C4-2B (cell line): ENCODE results near the gene PRX.

Experiments used
- H3K27ac ChIP-seq: fragments of 450-650 bp; 2 replicates; pipeline ENCODE4 v1.5.1; 2017
- CTCF ChIP-seq: fragments of 450-650 bp; conservative IDR thresholded peaks from 2 replicates; pipeline ENCODE4 v1.5.1; 2017; ENCODE audit warnings: mild to moderate bottlenecking
- ZFX ChIP-seq: fragments of 450-650 bp; IDR thresholded peaks from 2 replicates; pipeline ENCODE4 v1.6.1; 2017

PRX gene

GRCh38 chr19:40444000-40444824 lies 31.0 kb upstream of the PRX start, which contains the start of gene SERTAD3:
Gene SERTAD3 (minus strand): TSS chr19:40444335. CDS start chr19:40442080, 2,255 bp downstream.
- TF ChIP-seq CTCF (no peak), ZFX (no peak)
- peak within 1 kb of the TSS; percentile 98 for H3K27ac ChIP-seq

- TF ChIP-seq CTCF: no peak
- 0 out of 2 replicates have a peak, but pooled peaks have one; percentile 14 for TF ChIP-seq ZFX
- H3K27ac ChIP-seq: peak overlapping the region; percentile 98
Observed at GRCh38 chr19:40443131-40443999, 30.2 kb upstream of the PRX start.

GRCh38 chr19:40442328-40443130 lies 29.4 kb upstream of the PRX start:
- peak overlapping the region; percentile 98 for H3K27ac ChIP-seq

GRCh38 chr19:40441719-40442253 lies 28.6 kb upstream of the PRX start:
- H3K27ac ChIP-seq: no peak overlapping the region
- TF ChIP-seq ZFX (no peak), CTCF (no peak)

More at GRCh38 chr19:40442328-40443130, 29.4 kb upstream of the PRX start:
- no peak for TF ChIP-seq CTCF
- no peak for TF ChIP-seq ZFX

- no peak overlapping the region for H3K27ac ChIP-seq
- TF ChIP-seq CTCF (no peak), ZFX (no peak)
Observed at GRCh38 chr19:40438284-40438683, 25.1 kb upstream of the PRX start.

GRCh38 chr19:40433391-40434216 lies 20.4 kb upstream of the PRX start:
- peak overlapping the region; percentile 92 for H3K27ac ChIP-seq
- TF ChIP-seq CTCF: no peak
- TF ChIP-seq ZFX: peak; percentile 53; the same call in 1 of the 2 replicates

- peak overlapping the region; percentile 92 for H3K27ac ChIP-seq
Observed at GRCh38 chr19:40432760-40433159, 19.6 kb upstream of the PRX start.
